ENCODE data around the gene SVEP1. TPM values are rescaled to one million over a fixed set of nuclear protein-coding genes. Genes with fewer than 3 reads are reported as not detected.

The SVEP1 gene
- total RNA-seq, 1 experiment from 2014 or later, result 3.2 TPM

GRCh38 chr9:110317911-110318310, 261.6 kb downstream of the SVEP1 start:
- no peak for DNase-seq (ENCODE audit: low read depth)
- in situ Hi-C loops (cut with HindIII; ENCODE audit: low pct_unique_long_range_greater_than_20kb, low sequenced_read_pairs), result no loop called here

- in situ Hi-C loops (cut with HindIII; ENCODE audit: low pct_unique_long_range_greater_than_20kb, low sequenced_read_pairs), result no loop called here
- no peak for DNase-seq (ENCODE audit: low read depth)
Measured at GRCh38 chr9:110316261-110317075, 263.1 kb downstream of the SVEP1 start.

Other genes with a start within 250 kb of the SVEP1 start
- gene TXNDC8, start 241.9 kb downstream of the SVEP1 start, total RNA-seq (2014; rRNA removed; shearing (Covaris generic); ENCODE audit: low replicate concordance), result not detected in 2 replicates
- gene MUSK, start 89.0 kb upstream of the SVEP1 start, total RNA-seq (2014; rRNA removed; shearing (Covaris generic); ENCODE audit: low replicate concordance), result not detected in 2 replicates